ENCODE data around the gene CAPN8. TPM values are rescaled to one million over a fixed set of nuclear protein-coding genes. Genes with fewer than 3 reads are reported as not detected.

Gene CAPN8
- total RNA-seq, 1 experiment from 2014 or later, result 94.7 TPM

DNA sequence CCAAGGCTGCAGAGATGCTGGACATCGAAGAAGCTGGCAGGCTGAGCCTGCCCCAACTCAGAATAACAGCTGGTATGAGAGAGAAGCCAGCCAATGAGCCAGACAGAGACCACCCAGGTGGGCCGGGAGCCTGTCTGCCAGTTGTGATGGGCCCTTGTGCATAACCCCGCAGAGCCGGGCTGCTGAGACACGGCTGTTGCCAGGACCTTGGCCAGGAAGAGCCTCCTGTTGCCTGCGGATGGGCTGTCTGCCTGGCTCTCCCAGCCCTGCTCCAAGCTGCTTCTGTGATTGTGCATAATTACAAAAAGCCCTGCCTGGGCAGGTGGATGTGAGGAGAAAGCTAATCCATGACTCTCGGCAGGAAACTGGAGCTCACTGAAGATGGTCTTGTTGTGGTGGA, 126.5 kb downstream of the CAPN8 start:
- DNase-seq, result no peak
- no peak overlapping the region for H3K27ac ChIP-seq
- 0 out of 2 replicates have a peak, but pooled peaks cover 7% of the 10 kb centered on the region for H3K36me3 ChIP-seq (ENCODE audit: low read depth)
- H3K4me3 ChIP-seq, result no peak overlapping the region
- ChIA-PET CTCF (interaction anchor here (0.5 kb wide), 1 partner anchor 45 kb away, joined by 3 read pairs; no protein-coding TSS in a partner anchor), POLR2A (ENCODE audit: unreplicated experiment) (no interaction called here)
- no peaks in the 10 kb centered on the region; the same call in 1 of the 2 replicates for H4K20me1 ChIP-seq (ENCODE audit: insufficient read depth)
- no peaks in the 10 kb centered on the region for H3K79me2 ChIP-seq (ENCODE audit: low read depth)
- no peaks in the 10 kb centered on the region for H3K4me1 ChIP-seq (replicated peaks; ENCODE audit: insufficient read depth)
- H3K4me2 ChIP-seq, result no peak overlapping the region
- peaks cover 8% of the 10 kb centered on the region; the same call in 1 of the 2 replicates for H3F3A ChIP-seq (ENCODE audit: insufficient read depth, low read depth)
- BruUV-seq (replicated peaks), result no TSS peak
- H2AFZ ChIP-seq, result no peak overlapping the region
- no peaks in the 10 kb centered on the region for H3K9me2 ChIP-seq (ENCODE audit: insufficient read depth)
- H3K9me3 ChIP-seq (ENCODE audit: insufficient read depth, low read depth), result no peaks in the 10 kb centered on the region
- no peaks in the 10 kb centered on the region for H3K27me3 ChIP-seq (ENCODE audit: insufficient read depth, low read depth)
- TF ChIP-seq, protein P1, sequence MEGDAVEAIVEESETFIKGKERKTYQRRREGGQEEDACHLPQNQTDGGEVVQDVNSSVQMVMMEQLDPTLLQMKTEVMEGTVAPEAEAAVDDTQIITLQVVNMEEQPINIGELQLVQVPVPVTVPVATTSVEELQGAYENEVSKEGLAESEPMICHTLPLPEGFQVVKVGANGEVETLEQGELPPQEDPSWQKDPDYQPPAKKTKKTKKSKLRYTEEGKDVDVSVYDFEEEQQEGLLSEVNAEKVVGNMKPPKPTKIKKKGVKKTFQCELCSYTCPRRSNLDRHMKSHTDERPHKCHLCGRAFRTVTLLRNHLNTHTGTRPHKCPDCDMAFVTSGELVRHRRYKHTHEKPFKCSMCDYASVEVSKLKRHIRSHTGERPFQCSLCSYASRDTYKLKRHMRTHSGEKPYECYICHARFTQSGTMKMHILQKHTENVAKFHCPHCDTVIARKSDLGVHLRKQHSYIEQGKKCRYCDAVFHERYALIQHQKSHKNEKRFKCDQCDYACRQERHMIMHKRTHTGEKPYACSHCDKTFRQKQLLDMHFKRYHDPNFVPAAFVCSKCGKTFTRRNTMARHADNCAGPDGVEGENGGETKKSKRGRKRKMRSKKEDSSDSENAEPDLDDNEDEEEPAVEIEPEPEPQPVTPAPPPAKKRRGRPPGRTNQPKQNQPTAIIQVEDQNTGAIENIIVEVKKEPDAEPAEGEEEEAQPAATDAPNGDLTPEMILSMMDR (conservative IDR thresholded peaks at IDR 0.05), result no peak
- no peak for TF ChIP-seq EZH2 (IDR thresholded peaks at IDR 0.05; ENCODE audit: low read depth)
- intact Hi-C loops (cut with micrococcal nuclease; ENCODE audit: unreplicated experiment), result no loop called here

DNA sequence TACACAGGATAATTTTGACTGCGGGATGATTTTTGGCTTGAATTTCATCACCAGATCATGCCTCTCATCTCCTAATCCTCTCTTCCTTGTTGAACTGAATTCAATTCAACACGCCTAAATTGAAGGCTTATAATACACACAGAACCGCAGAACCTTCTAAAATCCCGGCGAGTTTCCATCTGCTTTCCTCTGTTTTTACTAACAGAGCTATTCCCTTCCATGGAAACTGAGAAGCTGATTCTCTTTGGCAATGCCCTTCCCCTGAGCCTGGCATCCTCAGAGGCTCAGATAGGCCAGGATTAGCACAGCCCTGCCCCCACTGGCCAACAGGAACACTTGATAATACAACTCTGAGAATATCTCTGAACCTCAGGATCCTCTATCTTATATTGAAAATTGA, 130.2 kb downstream of the CAPN8 start:
- no peak overlapping the region for H2AFZ ChIP-seq
- ChIA-PET CTCF (no interaction called here), POLR2A (ENCODE audit: unreplicated experiment) (no interaction called here)
- H3K9me2 ChIP-seq (ENCODE audit: insufficient read depth), result no peaks in the 10 kb centered on the region
- intact Hi-C loops (cut with micrococcal nuclease; ENCODE audit: unreplicated experiment), result no loop called here
- H3K9me3 ChIP-seq (ENCODE audit: insufficient read depth, low read depth), result no peaks in the 10 kb centered on the region
- no peak overlapping the region for H3K4me2 ChIP-seq
- H4K20me1 ChIP-seq (ENCODE audit: insufficient read depth), result no peaks in the 10 kb centered on the region
- no peak overlapping the region for H3K4me3 ChIP-seq
- no peaks in the 10 kb centered on the region for H3K79me2 ChIP-seq (ENCODE audit: low read depth)
- peaks cover 8% of the 10 kb centered on the region; the same call in 1 of the 2 replicates for H3F3A ChIP-seq (ENCODE audit: insufficient read depth, low read depth)
- H3K36me3 ChIP-seq (ENCODE audit: low read depth), result no peaks in the 10 kb centered on the region
- H3K4me1 ChIP-seq (replicated peaks; ENCODE audit: insufficient read depth), result no peaks in the 10 kb centered on the region
- TF ChIP-seq, protein P1 (conservative IDR thresholded peaks at IDR 0.05), result no peak
- TF ChIP-seq EZH2 (IDR thresholded peaks at IDR 0.05; ENCODE audit: low read depth), result no peak
- no peak overlapping the region for H3K27ac ChIP-seq
- DNase-seq, result no peak
- no peaks in the 10 kb centered on the region for H3K27me3 ChIP-seq (ENCODE audit: insufficient read depth, low read depth)
- BruUV-seq (replicated peaks), result no TSS peak

DNA sequence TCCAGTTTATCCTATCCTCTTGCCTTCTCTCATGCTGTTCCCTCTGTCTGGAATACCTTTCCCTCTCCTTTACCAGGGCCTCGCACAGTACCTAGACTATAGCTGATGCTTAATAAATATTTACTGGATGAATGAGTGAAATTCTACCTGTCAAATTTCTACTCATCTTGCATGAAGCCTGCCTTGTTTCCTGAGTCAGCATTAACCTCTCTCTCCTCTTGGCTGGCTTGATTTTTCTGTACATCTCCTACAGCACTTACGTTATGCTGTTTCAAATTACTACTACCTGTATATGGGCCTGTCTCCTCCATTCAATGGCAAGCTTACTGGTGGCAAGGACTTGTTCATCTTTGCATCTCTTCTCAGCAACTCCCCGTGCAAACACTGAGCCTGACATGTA, 130.8 kb downstream of the CAPN8 start:
- Histone ChIP-seq H3K4me2 (no peak overlapping the region), H2AFZ (no peak overlapping the region), H3K27me3 (ENCODE audit: insufficient read depth, low read depth) (no peaks in the 10 kb centered on the region), H3K4me1 (replicated peaks; ENCODE audit: insufficient read depth) (no peaks in the 10 kb centered on the region), H3K27ac (no peak overlapping the region), H3K79me2 (ENCODE audit: low read depth) (no peaks in the 10 kb centered on the region), H3K4me3 (no peak overlapping the region), H3K9me2 (ENCODE audit: insufficient read depth) (no peaks in the 10 kb centered on the region), H3F3A (ENCODE audit: insufficient read depth, low read depth) (peaks cover 8% of the 10 kb centered on the region; the same call in 1 of the 2 replicates), H3K36me3 (ENCODE audit: low read depth) (no peaks in the 10 kb centered on the region), H4K20me1 (ENCODE audit: insufficient read depth) (no peaks in the 10 kb centered on the region), H3K9me3 (ENCODE audit: insufficient read depth, low read depth) (no peaks in the 10 kb centered on the region)
- ChIA-PET CTCF (no interaction called here), POLR2A (ENCODE audit: unreplicated experiment) (no interaction called here)
- intact Hi-C loops (cut with micrococcal nuclease; ENCODE audit: unreplicated experiment), result no loop called here
- BruUV-seq (replicated peaks), result no TSS peak
- TF ChIP-seq, protein P1 (conservative IDR thresholded peaks at IDR 0.05), result no peak
- no peak for TF ChIP-seq EZH2 (IDR thresholded peaks at IDR 0.05; ENCODE audit: low read depth)
- DNase-seq, result no peak

Data from PC-9 (cell line).